ENCODE results near the gene HSPA14. TPM values are rescaled to one million over a fixed set of nuclear protein-coding genes. Genes with fewer than 3 reads are reported as not detected.

The HSPA14 gene
- total RNA-seq, 2 donors from 2014 or later = 17.1 to 24.9 TPM

DNA sequence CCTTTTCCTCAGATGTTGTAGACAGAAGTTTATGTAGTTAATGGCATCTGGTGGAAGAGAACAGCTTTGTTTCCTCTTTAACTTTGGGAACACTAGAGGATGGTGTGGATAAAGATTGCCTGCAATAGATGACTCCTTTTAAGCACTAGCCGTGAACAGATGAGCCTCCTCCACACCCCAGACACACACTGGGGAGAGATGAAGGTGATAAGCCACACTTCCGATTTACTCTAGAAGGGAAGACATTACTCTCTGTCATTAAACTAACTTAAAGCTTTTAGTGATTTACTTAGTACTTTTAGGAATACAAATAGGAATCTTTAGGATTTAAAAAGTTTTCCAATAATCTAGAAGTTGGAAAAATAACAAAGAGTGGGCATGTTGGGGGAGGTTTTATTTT is 6.8 kb downstream of the HSPA14 start:
- no peak overlapping the region for H3K27ac ChIP-seq (ENCODE audit: low read depth, low read length)
- H3K4me3 ChIP-seq (ENCODE audit: low read length) = no peak overlapping the region
- peaks cover 52% of the 10 kb centered on the region for H3K36me3 Mint-ChIP-seq (ENCODE audit: low read depth)
- TF ChIP-seq, protein P1, sequence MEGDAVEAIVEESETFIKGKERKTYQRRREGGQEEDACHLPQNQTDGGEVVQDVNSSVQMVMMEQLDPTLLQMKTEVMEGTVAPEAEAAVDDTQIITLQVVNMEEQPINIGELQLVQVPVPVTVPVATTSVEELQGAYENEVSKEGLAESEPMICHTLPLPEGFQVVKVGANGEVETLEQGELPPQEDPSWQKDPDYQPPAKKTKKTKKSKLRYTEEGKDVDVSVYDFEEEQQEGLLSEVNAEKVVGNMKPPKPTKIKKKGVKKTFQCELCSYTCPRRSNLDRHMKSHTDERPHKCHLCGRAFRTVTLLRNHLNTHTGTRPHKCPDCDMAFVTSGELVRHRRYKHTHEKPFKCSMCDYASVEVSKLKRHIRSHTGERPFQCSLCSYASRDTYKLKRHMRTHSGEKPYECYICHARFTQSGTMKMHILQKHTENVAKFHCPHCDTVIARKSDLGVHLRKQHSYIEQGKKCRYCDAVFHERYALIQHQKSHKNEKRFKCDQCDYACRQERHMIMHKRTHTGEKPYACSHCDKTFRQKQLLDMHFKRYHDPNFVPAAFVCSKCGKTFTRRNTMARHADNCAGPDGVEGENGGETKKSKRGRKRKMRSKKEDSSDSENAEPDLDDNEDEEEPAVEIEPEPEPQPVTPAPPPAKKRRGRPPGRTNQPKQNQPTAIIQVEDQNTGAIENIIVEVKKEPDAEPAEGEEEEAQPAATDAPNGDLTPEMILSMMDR (conservative IDR thresholded peaks at IDR 0.05) = no peak
- no peaks in the 10 kb centered on the region for H3K4me1 Mint-ChIP-seq
- H3K9me3 ChIP-seq (ENCODE audit: control insufficient read depth, low read length) = no peaks in the 10 kb centered on the region
- no peak overlapping the region for H3K9ac ChIP-seq (ENCODE audit: extremely low read depth, low read length, poor library complexity, severe bottlenecking)
- no CpG with 5 or more reads among the region's 2 CpGs for WGBS, 2 experiments (ENCODE audit: insufficient coverage in 1 of 2, insufficient read length in 1 of 2)
- no peak for DNase-seq
- peaks cover 63% of the 10 kb centered on the region for H3K36me3 ChIP-seq (ENCODE audit: control insufficient read depth, insufficient read depth, low read length)
- no peaks in the 10 kb centered on the region for H3K9me3 Mint-ChIP-seq
- H3K27ac Mint-ChIP-seq = no peak overlapping the region
- no peaks in the 10 kb centered on the region for H3K27me3 ChIP-seq (ENCODE audit: control insufficient read depth, insufficient read depth, low read length, poor library complexity, severe bottlenecking)
- H3K4me1 ChIP-seq (ENCODE audit: control insufficient read depth, insufficient read depth, low read length) = no peaks in the 10 kb centered on the region
- no peaks in the 10 kb centered on the region for H3K27me3 Mint-ChIP-seq (ENCODE audit: insufficient read depth)
- no peak overlapping the region for H3K4me3 Mint-ChIP-seq

- WGBS, 2 experiments (ENCODE audit: insufficient coverage in 1 of 2, insufficient read length in 1 of 2) = 92 to 97% methylated on average over 3 of the region's 3 CpGs
- H3K4me3 Mint-ChIP-seq = no peak overlapping the region
- Histone ChIP-seq H3K4me3 (ENCODE audit: low read length) (no peak overlapping the region), H3K9ac (ENCODE audit: extremely low read depth, low read length, poor library complexity, severe bottlenecking) (no peak overlapping the region), H3K9me3 (ENCODE audit: control insufficient read depth, low read length) (no peaks in the 10 kb centered on the region), H3K36me3 (ENCODE audit: control insufficient read depth, insufficient read depth, low read length) (peaks cover 68% of the 10 kb centered on the region), H3K27ac (ENCODE audit: low read depth, low read length) (no peak overlapping the region), H3K27me3 (ENCODE audit: control insufficient read depth, insufficient read depth, low read length, poor library complexity, severe bottlenecking) (no peaks in the 10 kb centered on the region), H3K4me1 (ENCODE audit: control insufficient read depth, insufficient read depth, low read length) (no peaks in the 10 kb centered on the region)
- peaks cover 20% of the 10 kb centered on the region for H3K36me3 Mint-ChIP-seq (ENCODE audit: low read depth)
- DNase-seq = no peak
- H3K9me3 Mint-ChIP-seq = no peaks in the 10 kb centered on the region
- TF ChIP-seq, protein P1 (conservative IDR thresholded peaks at IDR 0.05) = no peak
- no peaks in the 10 kb centered on the region for H3K4me1 Mint-ChIP-seq
- H3K27ac Mint-ChIP-seq = no peak overlapping the region
- no peaks in the 10 kb centered on the region for H3K27me3 Mint-ChIP-seq (ENCODE audit: insufficient read depth)
These were observed 14.1 kb downstream of the HSPA14 start for GRCh38 chr10:14852236-14852635.

DNA sequence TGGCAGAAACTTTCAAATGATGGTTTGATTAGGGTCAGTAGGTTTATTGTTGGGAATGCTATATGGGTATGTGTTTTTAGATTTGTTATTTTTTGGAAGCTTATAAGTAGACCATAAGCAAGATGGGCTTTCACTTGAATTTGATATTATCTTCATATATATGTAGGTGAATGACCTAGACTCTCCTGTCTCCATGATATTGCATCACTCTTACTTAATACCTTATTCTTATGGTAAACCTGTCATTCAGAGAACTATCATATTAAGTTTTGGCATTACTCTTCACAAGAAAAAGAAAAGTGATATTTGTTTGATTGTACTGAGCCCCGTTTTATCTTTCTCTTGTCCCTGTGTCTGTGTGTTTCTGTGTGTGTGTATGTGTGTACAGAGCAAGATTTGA is 17.3 kb downstream of the HSPA14 start:
- Histone ChIP-seq H3K36me3 (ENCODE audit: control insufficient read depth, insufficient read depth, low read length) (peaks cover 68% of the 10 kb centered on the region), H3K4me3 (ENCODE audit: low read length) (no peak overlapping the region), H3K4me1 (ENCODE audit: control insufficient read depth, insufficient read depth, low read length) (peaks cover 5% of the 10 kb centered on the region), H3K27ac (ENCODE audit: low read depth, low read length) (no peak overlapping the region), H3K9me3 (ENCODE audit: control insufficient read depth, low read length) (no peaks in the 10 kb centered on the region), H3K9ac (ENCODE audit: extremely low read depth, low read length, poor library complexity, severe bottlenecking) (no peak overlapping the region), H3K27me3 (ENCODE audit: control insufficient read depth, insufficient read depth, low read length, poor library complexity, severe bottlenecking) (no peaks in the 10 kb centered on the region)
- TF ChIP-seq, protein P1 (conservative IDR thresholded peaks at IDR 0.05) = no peak
- DNase-seq = no peak
- Mint-ChIP-seq H3K9me3 (no peaks in the 10 kb centered on the region), H3K27me3 (ENCODE audit: insufficient read depth) (no peaks in the 10 kb centered on the region), H3K36me3 (ENCODE audit: low read depth) (peaks cover 19% of the 10 kb centered on the region), H3K27ac (no peak overlapping the region), H3K4me1 (peaks cover 9% of the 10 kb centered on the region), H3K4me3 (no peak overlapping the region)
- 93% methylated on average over 1 of the region's 1 CpG; no CpG with 5 or more reads in 1 of the 2 experiments for WGBS, 2 experiments (ENCODE audit: insufficient coverage in 1 of 2, insufficient read length in 1 of 2)
